HUES6 (cell line): ENCODE results near the gene MICAL3.

Experiments
- H3K27ac ChIP-seq: 2 replicates; pipeline ENCODE4 v1.7.0; 2013; ENCODE audit warnings: low read depth, mild to moderate bottlenecking, low read length, inconsistent platforms
- H3K27me3 ChIP-seq: 2 replicates; pipeline ENCODE4 v1.6.1; 2013; ENCODE audit warnings: low read length; ENCODE audit not compliant: control insufficient read depth, insufficient read depth
- H3K36me3 ChIP-seq: 2 replicates; pipeline ENCODE4 v1.6.1; 2013; ENCODE audit warnings: low read length; ENCODE audit not compliant: control insufficient read depth, insufficient read depth
- H3K4me1 ChIP-seq: 2 replicates; pipeline ENCODE4 v1.6.1; 2013; ENCODE audit warnings: low read length; ENCODE audit not compliant: control insufficient read depth, insufficient read depth
- H3K4me3 ChIP-seq: 2 replicates; pipeline ENCODE4 v1.5.1; 2013; ENCODE audit warnings: low read depth, low read length
- H3K9ac ChIP-seq: one replicate; pipeline ENCODE4 v1.6.1; 2013; ENCODE audit warnings: mild to moderate bottlenecking, low read length
- H3K9me3 ChIP-seq: 2 replicates; pipeline ENCODE4 v1.6.1; 2013; ENCODE audit warnings: low read depth, low read length; ENCODE audit not compliant: control insufficient read depth, insufficient read depth

The MICAL3 gene

DNA sequence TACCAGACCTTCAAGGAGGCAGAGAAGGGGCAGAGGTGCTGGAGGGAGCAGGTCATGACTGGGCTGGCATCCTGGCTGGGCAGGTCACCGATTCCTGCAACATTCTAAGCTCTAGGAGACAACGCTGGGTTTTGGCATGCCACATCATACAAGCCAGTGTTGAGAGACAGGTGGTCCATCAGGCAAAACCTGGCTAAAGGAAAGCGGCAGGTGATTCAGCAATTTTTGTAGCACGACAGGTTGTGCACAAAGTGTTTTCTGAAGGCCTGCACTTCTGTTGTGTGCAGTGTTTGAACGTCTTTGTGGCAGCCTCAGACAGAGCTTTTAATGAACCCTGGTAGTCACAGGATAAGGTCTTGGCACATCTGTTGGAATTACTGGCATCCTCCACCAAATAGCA lies 180.2 kb downstream of the MICAL3 start:
- H3K4me3 ChIP-seq: no peak overlapping the region
- no peaks in the 10 kb centered on the region for H3K9me3 ChIP-seq
- H3K36me3 ChIP-seq: peaks cover 17% of the 10 kb centered on the region
- H3K27ac ChIP-seq: no peak overlapping the region
- H3K27me3 ChIP-seq: no peaks in the 10 kb centered on the region
- H3K9ac ChIP-seq: no peak overlapping the region
- peaks cover 17% of the 10 kb centered on the region; the same call in 1 of the 2 replicates for H3K4me1 ChIP-seq

DNA sequence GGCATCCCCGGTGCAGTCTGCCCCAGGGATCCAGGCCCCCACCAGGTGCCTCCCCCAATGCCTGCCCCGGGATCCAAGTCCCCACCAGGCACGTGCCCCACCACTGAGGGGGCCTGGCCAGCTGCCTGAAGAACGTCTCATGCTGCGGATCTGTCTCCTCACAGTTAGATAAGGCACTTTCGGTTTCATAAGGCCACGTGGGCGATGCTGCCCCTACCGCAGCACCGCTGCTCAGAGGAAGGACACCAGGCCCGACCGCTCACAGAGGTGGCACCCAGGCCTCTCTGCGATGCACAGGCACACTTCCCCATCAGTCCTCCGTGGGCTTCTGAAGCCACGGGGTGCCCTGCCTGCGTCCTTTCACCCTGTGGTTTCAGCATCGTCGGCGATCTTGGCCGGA lies 182.0 kb downstream of the MICAL3 start:
- Histone ChIP-seq H3K9ac (no peak overlapping the region), H3K27ac (no peak overlapping the region), H3K4me3 (no peak overlapping the region), H3K4me1 (peaks cover 21% of the 10 kb centered on the region; the same call in 1 of the 2 replicates), H3K27me3 (no peaks in the 10 kb centered on the region), H3K36me3 (peaks cover 17% of the 10 kb centered on the region), H3K9me3 (no peaks in the 10 kb centered on the region)

DNA sequence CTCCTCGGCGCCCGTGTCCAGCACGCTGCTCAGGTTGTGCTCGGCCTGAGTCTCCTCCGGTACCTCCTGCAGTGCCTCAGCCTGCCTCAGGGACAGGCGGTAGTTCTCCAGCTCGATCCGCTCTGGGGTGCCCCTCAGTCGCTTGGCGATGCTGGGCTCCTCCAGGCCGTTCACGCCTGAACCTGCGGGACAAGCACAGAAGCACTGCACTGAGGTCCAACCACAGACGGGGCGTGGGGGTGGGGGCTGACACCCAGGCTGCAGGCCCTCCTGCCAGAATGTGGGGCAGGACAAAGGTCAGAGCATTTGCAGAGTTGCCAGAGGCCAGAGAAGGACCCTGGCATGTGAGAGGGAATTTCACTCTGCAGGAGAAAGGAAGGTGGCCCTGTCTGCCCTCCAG lies 182.5 kb downstream of the MICAL3 start:
- H3K9ac ChIP-seq: no peak overlapping the region
- H3K4me3 ChIP-seq: no peak overlapping the region
- H3K4me1 ChIP-seq: peaks cover 23% of the 10 kb centered on the region; the same call in 1 of the 2 replicates
- peaks cover 17% of the 10 kb centered on the region for H3K36me3 ChIP-seq
- no peaks in the 10 kb centered on the region for H3K27me3 ChIP-seq
- H3K9me3 ChIP-seq: no peaks in the 10 kb centered on the region
- H3K27ac ChIP-seq: no peak overlapping the region

DNA sequence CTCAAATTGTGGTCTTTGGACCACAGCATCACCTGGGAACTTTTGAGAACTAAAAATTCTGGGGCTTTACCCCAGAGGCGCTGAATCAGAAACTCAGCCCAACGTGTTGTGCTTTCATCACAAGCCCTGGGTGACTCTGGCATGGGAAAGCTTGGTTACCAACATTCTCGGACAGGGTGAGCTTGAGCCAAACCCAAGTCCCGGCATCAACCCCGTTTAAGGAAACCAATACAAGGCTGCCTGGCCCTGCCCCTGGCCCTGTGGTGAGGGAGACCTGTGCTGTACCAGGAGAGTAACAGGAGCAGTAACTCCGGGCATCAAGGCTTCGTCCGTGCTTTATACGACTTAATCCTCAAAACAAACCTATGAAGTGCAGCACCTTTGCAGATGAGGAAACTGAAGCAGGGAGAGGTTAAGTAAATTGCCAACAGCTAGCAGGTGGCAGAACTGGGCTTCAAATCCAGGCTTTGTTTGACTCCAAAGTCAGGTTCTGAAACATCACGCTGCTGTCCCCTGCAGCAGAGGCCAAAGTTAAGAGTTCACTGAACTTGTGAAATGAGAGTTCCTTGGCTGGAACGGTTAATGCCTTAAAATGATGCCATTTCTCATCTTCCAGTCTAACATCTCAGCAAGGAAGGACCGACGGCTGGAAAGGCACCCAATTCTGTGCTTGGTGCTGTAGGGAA lies 186.0 kb downstream of the MICAL3 start:
- Histone ChIP-seq H3K9me3 (no peaks in the 10 kb centered on the region), H3K36me3 (peaks cover 19% of the 10 kb centered on the region), H3K4me3 (no peak overlapping the region), H3K4me1 (peaks cover 11% of the 10 kb centered on the region; the same call in 1 of the 2 replicates), H3K27me3 (no peaks in the 10 kb centered on the region), H3K27ac (no peak overlapping the region), H3K9ac (no peak overlapping the region)

DNA sequence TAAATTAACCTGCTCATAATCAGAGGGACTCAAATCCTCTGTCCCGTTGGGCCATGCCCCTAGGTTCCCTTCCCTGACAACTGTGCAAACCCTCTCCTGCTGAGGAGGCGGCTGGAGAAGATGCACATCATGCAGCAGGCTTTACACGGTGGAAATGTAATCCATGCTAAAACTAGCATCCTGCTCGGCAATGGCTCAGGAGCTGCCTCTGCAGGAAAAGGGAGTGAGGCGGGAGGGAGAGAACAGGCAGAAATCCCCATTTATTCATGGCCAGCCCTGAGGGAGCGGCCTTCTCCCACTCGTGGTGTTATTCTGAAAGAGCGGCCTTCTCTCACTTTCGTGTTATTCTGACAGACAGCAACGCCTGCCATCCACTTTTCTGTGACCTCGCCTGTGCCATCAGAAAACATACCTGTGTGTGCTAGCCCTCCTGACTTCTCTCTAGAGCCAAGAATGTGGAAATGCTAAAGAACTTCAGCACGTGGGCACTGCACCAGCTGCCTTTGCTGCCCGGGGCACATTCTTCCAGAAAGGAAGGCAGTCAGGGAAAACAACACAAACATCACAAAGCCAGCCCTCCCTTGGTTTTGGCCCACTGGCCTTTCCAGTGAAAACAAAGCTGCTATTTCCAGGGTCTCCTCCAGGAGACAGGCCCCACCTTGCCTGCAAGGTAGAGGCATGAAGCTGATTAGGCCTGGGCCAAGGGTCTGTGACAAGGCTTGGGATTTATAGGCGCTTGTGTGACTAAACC lies 187.2 kb downstream of the MICAL3 start:
- H3K4me3 ChIP-seq: no peak overlapping the region
- peaks cover 11% of the 10 kb centered on the region; the same call in 1 of the 2 replicates for H3K4me1 ChIP-seq
- H3K36me3 ChIP-seq: peaks cover 19% of the 10 kb centered on the region
- no peaks in the 10 kb centered on the region for H3K27me3 ChIP-seq
- no peaks in the 10 kb centered on the region for H3K9me3 ChIP-seq
- no peak overlapping the region for H3K27ac ChIP-seq
- no peak overlapping the region for H3K9ac ChIP-seq

DNA sequence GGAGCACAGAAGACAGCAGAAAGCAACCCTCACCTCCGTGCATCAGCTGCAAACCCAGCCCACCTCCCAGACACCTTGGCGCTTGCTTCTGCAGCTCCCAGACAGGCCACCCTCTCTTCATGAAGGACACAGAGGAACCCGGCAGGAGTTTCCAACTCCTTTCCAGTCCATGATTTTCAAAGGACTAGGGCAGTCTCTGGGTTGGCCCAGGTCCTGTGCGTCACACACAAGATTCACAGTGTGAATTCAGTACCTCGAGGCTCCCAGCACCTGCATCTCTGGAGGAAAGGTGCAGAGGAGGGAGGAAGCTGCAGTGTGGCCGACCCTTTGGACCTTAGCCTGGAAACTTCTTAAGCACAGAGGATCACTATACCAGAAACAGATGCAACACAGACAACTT lies 189.1 kb downstream of the MICAL3 start:
- Histone ChIP-seq H3K4me3 (no peak overlapping the region), H3K4me1 (peaks cover 11% of the 10 kb centered on the region; the same call in 1 of the 2 replicates), H3K9ac (no peak overlapping the region), H3K27me3 (no peaks in the 10 kb centered on the region), H3K9me3 (no peaks in the 10 kb centered on the region), H3K36me3 (peaks cover 11% of the 10 kb centered on the region), H3K27ac (no peak overlapping the region)

DNA sequence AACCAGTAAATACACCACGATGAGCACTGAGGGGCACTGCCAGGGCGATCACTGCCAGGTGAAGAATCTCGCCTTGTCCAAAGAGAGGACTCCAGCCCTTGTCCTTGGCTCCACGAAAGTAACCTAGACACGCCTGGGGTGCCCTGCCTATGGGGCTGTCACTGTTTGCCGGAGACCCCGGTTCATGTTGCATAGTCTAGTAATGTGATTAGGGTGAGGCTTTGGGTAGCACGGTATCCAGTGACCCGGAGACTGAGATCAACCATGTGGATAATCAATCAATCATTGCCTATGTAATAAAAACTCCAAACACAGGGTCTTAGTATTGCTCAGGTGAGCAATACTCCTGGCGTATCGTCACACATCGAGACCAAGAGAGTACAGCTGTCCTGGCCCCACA lies 190.9 kb downstream of the MICAL3 start:
- Histone ChIP-seq H3K4me1 (peaks cover 11% of the 10 kb centered on the region; the same call in 1 of the 2 replicates), H3K9ac (no peak overlapping the region), H3K27ac (no peak overlapping the region), H3K9me3 (no peaks in the 10 kb centered on the region), H3K4me3 (no peak overlapping the region), H3K36me3 (peaks cover 13% of the 10 kb centered on the region; the same call in 1 of the 2 replicates), H3K27me3 (no peaks in the 10 kb centered on the region)

DNA sequence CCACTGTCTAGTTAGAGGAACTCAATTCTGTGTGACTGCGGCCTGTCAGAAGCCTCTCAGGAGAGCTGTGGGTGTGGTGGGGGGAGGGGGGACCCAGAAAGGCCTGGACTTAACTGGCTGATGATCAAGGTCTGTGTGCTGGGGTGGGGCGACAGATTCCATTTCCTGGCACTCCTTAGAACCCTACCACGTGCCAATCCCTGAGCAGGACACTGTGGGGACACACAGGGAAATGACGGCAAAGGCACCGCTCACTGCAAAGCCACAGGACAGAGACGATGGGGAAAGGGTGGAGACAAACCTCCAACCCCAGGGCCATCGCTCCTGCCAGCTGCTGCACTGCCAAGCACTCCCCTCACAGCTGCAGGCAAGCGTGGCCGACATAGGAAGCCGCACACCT lies 191.7 kb downstream of the MICAL3 start:
- Histone ChIP-seq H3K36me3 (peaks cover 18% of the 10 kb centered on the region; the same call in 1 of the 2 replicates), H3K9ac (no peak overlapping the region), H3K4me1 (peaks cover 9% of the 10 kb centered on the region; the same call in 1 of the 2 replicates), H3K9me3 (no peaks in the 10 kb centered on the region), H3K27ac (no peak overlapping the region), H3K27me3 (no peaks in the 10 kb centered on the region), H3K4me3 (no peak overlapping the region)

DNA sequence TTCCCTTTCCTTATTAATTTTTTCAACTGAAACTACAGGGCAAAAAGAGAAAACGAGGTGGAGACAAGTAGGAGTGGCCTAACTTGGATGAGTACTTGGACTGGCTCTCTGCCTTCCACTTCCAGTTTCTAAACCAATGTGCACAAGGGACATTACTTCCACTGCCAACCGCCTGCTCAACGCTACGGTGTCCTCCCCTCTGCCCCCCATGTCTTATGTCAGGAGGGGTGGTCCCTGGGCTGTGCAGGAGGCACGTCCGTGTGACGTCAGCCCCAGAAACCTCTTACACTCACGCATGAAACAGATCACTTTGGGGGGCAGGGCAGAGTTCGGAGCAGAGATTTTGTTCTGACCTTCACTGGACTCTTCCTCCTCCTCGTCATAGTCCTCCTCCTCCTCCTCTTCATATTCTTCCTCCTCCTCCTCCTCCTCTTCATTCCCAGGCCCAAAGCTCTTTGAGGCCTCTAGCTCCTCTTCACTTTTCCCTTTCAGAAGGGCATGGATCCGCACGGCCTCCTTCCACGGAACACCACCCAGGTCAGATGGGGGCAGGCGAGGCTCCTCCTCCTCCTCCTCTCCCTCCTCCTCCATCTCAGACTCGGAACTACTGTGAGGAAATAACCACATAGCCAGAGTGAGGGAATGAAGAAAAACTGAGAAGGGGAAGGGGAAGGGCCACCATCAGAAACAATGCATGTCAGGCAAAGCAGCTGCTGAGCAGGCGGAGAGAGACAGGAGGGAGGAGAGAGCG lies 192.7 kb downstream of the MICAL3 start:
- peaks cover 19% of the 10 kb centered on the region; the same call in 1 of the 2 replicates for H3K36me3 ChIP-seq
- no peak overlapping the region for H3K4me3 ChIP-seq
- no peak overlapping the region for H3K27ac ChIP-seq
- H3K9ac ChIP-seq: no peak overlapping the region
- H3K9me3 ChIP-seq: no peaks in the 10 kb centered on the region
- no peaks in the 10 kb centered on the region for H3K27me3 ChIP-seq
- no peaks in the 10 kb centered on the region; the same call in 1 of the 2 replicates for H3K4me1 ChIP-seq

DNA sequence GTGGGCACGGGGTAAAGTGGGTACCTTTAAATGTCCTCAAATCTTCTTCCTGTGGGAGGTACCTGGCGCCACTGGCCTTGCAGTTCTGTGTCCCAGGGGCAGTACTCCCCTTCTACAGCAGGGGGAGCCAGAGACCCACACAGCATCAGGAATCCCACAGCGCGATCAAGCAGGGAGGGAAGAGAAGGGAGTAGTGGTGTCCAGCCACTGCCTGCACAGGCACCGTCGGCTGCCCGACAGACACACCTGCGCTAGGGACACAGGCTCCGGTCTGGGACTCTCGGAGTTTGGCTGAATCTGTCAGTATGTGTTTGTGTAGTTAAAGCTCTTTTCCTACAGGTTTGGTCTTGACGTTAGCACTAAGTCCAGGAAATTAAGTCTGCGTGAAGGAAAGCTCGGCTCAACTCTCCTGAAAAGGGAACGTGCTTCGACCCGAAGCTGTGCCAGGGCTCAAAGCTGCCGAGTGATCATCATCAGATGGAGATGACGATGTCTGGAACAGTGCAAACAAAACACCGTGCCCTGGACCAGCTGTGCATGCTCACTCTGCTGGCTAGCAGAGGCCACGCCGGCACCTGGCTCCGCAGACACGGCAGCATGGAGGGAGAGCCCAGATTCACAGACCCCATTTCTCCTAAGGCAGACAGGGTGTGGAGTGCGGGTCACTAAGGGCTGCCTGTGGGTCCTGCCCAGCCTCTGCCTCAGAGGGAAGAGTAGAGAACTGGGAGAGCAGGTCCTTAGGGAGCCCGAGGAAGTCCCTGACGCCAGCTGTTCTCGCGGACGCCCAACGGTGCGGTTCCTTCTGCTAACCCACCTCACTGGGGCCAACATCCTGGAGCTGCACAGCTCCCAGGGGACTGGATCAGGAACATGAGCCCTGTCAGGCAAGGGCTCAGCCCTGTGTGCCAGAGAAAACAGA lies 194.1 kb downstream of the MICAL3 start:
- no peaks in the 10 kb centered on the region for H3K27me3 ChIP-seq
- no peaks in the 10 kb centered on the region for H3K9me3 ChIP-seq
- no peak overlapping the region for H3K9ac ChIP-seq
- H3K27ac ChIP-seq: no peak overlapping the region
- H3K4me3 ChIP-seq: no peak overlapping the region
- peaks cover 19% of the 10 kb centered on the region; the same call in 1 of the 2 replicates for H3K36me3 ChIP-seq
- no peaks in the 10 kb centered on the region for H3K4me1 ChIP-seq
